ENCODE measurements around the gene SLC39A11. TPM values are rescaled to one million over a fixed set of nuclear protein-coding genes. Genes with fewer than 3 reads are reported as not detected.

Gene SLC39A11
- total RNA-seq, 1 experiment from 2014 or later, result 18.6 TPM

- no peak overlapping the region for H3K27ac ChIP-seq (ENCODE audit: low read depth, low read length, poor library complexity, severe bottlenecking)
- H3K27me3 ChIP-seq (replicated peaks; ENCODE audit: insufficient read depth, low read depth, low read length, poor library complexity), result no peaks in the 10 kb centered on the region
- no peaks in the 10 kb centered on the region for H3K9me3 ChIP-seq (ENCODE audit: low read depth, low read length, poor library complexity, severe bottlenecking)
- DNase-seq (ENCODE audit: low spot score), result no peak
- POLR2A ChIA-PET (ENCODE audit: low non-redundant PET), result no interaction called here
- intact Hi-C loops (cut with micrococcal nuclease; ENCODE audit: unreplicated experiment), result no loop called here
- H3K4me1 ChIP-seq (ENCODE audit: insufficient read depth, low read length, poor library complexity, severe bottlenecking), result no peaks in the 10 kb centered on the region
- CTCF ChIA-PET, result no interaction called here
- no peak for TF ChIP-seq EZH2 (IDR thresholded peaks at IDR 0.05; ENCODE audit: borderline replicate concordance, low read depth, low read length, poor library complexity, severe bottlenecking)
- TF ChIP-seq, protein P1, sequence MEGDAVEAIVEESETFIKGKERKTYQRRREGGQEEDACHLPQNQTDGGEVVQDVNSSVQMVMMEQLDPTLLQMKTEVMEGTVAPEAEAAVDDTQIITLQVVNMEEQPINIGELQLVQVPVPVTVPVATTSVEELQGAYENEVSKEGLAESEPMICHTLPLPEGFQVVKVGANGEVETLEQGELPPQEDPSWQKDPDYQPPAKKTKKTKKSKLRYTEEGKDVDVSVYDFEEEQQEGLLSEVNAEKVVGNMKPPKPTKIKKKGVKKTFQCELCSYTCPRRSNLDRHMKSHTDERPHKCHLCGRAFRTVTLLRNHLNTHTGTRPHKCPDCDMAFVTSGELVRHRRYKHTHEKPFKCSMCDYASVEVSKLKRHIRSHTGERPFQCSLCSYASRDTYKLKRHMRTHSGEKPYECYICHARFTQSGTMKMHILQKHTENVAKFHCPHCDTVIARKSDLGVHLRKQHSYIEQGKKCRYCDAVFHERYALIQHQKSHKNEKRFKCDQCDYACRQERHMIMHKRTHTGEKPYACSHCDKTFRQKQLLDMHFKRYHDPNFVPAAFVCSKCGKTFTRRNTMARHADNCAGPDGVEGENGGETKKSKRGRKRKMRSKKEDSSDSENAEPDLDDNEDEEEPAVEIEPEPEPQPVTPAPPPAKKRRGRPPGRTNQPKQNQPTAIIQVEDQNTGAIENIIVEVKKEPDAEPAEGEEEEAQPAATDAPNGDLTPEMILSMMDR (conservative IDR thresholded peaks at IDR 0.05; ENCODE audit: low read depth, low read length), result no peak
- BruUV-seq (replicated peaks), result no TSS peak
- H3K4me3 ChIP-seq (ENCODE audit: low read depth, low read length, poor library complexity, severe bottlenecking), result no peak overlapping the region
- no peaks in the 10 kb centered on the region for H3K36me3 ChIP-seq (ENCODE audit: insufficient read depth, low read length, poor library complexity, severe bottlenecking)
Measured at GRCh38 chr17:73023759-73024158, 68.7 kb downstream of the SLC39A11 start.

DNA sequence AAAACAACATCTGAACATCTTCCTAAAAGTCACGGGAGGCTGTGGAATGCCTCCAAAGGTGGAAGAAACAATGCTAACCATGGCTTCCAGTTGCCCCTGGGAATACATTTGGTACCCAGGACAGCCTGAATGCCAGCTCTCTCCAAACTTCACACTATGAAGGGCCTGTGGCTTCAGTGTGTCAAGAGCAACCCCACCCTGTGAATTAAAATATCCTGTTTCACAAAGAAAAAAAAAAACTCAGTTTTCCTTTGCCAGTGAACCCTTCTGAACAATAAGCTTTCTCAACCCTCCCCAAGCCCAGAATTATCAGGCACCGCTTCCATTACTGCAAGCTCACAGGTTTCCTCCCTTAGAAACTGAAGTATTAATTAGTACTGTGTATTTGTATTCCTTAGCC, 69.8 kb downstream of the SLC39A11 start:
- Histone ChIP-seq H3K27ac (ENCODE audit: low read depth, low read length, poor library complexity, severe bottlenecking) (no peak overlapping the region), H3K27me3 (replicated peaks; ENCODE audit: insufficient read depth, low read depth, low read length, poor library complexity) (no peaks in the 10 kb centered on the region), H3K9me3 (ENCODE audit: low read depth, low read length, poor library complexity, severe bottlenecking) (no peaks in the 10 kb centered on the region), H3K36me3 (ENCODE audit: insufficient read depth, low read length, poor library complexity, severe bottlenecking) (no peaks in the 10 kb centered on the region), H3K4me3 (ENCODE audit: low read depth, low read length, poor library complexity, severe bottlenecking) (no peak overlapping the region), H3K4me1 (ENCODE audit: insufficient read depth, low read length, poor library complexity, severe bottlenecking) (no peaks in the 10 kb centered on the region)
- DNase-seq (ENCODE audit: low spot score), result no peak
- CTCF ChIA-PET, result no interaction called here
- POLR2A ChIA-PET (ENCODE audit: low non-redundant PET), result no interaction called here
- TF ChIP-seq, protein P1 (conservative IDR thresholded peaks at IDR 0.05; ENCODE audit: low read depth, low read length), result no peak
- TF ChIP-seq EZH2 (IDR thresholded peaks at IDR 0.05; ENCODE audit: borderline replicate concordance, low read depth, low read length, poor library complexity, severe bottlenecking), result no peak
- no TSS peak for BruUV-seq (replicated peaks)
- intact Hi-C loops (cut with micrococcal nuclease; ENCODE audit: unreplicated experiment), result no loop called here

DNA sequence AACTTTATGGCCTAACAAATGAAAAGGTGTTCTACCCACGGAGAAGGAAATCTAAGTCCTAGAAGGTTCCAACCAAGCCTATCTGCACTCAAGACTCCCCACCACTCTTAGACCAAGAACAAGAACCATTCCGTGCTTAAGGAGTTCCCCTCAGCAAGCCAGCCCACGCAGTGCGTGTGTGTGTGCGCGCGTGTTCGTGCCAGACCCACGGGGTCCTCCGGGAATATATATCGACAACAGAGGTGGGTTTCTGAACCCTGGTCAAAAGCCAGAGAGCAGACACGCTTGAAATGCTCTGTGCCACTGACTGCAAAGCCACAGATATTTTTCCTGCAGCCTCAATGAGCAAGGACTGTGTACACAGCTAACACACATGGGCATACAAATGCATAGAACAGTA, 70.7 kb downstream of the SLC39A11 start:
- no peaks in the 10 kb centered on the region for H3K9me3 ChIP-seq (ENCODE audit: low read depth, low read length, poor library complexity, severe bottlenecking)
- H3K27me3 ChIP-seq (replicated peaks; ENCODE audit: insufficient read depth, low read depth, low read length, poor library complexity), result no peaks in the 10 kb centered on the region
- CTCF ChIA-PET, result no interaction called here
- TF ChIP-seq, protein P1 (conservative IDR thresholded peaks at IDR 0.05; ENCODE audit: low read depth, low read length), result no peak
- TF ChIP-seq EZH2 (IDR thresholded peaks at IDR 0.05; ENCODE audit: borderline replicate concordance, low read depth, low read length, poor library complexity, severe bottlenecking), result no peak
- H3K4me1 ChIP-seq (ENCODE audit: insufficient read depth, low read length, poor library complexity, severe bottlenecking), result no peaks in the 10 kb centered on the region
- H3K4me3 ChIP-seq (ENCODE audit: low read depth, low read length, poor library complexity, severe bottlenecking), result no peak overlapping the region
- intact Hi-C loops (cut with micrococcal nuclease; ENCODE audit: unreplicated experiment), result no loop called here
- BruUV-seq (replicated peaks), result no TSS peak
- H3K27ac ChIP-seq (ENCODE audit: low read depth, low read length, poor library complexity, severe bottlenecking), result no peak overlapping the region
- no peaks in the 10 kb centered on the region for H3K36me3 ChIP-seq (ENCODE audit: insufficient read depth, low read length, poor library complexity, severe bottlenecking)
- POLR2A ChIA-PET (ENCODE audit: low non-redundant PET), result no interaction called here
- DNase-seq (ENCODE audit: low spot score), result no peak
